ENCODE results near the gene ENTPD7. TPM values are rescaled to one million over a fixed set of nuclear protein-coding genes. Genes with fewer than 3 reads are reported as not detected.

Gene ENTPD7
- total RNA-seq, 2 donors from 2014 or later: 23.8 to 26.4 TPM

- Histone ChIP-seq H3K36me3 (ENCODE audit: control insufficient read depth, insufficient read depth, low read length) (peaks cover 73% of the 10 kb centered on the region), H3K27me3 (ENCODE audit: control insufficient read depth, insufficient read depth, low read length, poor library complexity, severe bottlenecking) (no peaks in the 10 kb centered on the region), H3K4me1 (ENCODE audit: control insufficient read depth, insufficient read depth, low read length) (no peaks in the 10 kb centered on the region), H3K4me3 (ENCODE audit: low read length) (no peak overlapping the region), H3K27ac (ENCODE audit: low read depth, low read length) (no peak overlapping the region), H3K9ac (ENCODE audit: extremely low read depth, low read length, poor library complexity, severe bottlenecking) (no peak overlapping the region), H3K9me3 (ENCODE audit: control insufficient read depth, low read length) (no peaks in the 10 kb centered on the region)
- Mint-ChIP-seq H3K27me3 (ENCODE audit: insufficient read depth) (no peaks in the 10 kb centered on the region), H3K4me3 (no peak overlapping the region), H3K27ac (no peak overlapping the region), H3K4me1 (no peaks in the 10 kb centered on the region), H3K36me3 (ENCODE audit: low read depth) (peaks cover 65% of the 10 kb centered on the region), H3K9me3 (no peaks in the 10 kb centered on the region)
- DNase-seq: no peak
- TF ChIP-seq, protein P1, sequence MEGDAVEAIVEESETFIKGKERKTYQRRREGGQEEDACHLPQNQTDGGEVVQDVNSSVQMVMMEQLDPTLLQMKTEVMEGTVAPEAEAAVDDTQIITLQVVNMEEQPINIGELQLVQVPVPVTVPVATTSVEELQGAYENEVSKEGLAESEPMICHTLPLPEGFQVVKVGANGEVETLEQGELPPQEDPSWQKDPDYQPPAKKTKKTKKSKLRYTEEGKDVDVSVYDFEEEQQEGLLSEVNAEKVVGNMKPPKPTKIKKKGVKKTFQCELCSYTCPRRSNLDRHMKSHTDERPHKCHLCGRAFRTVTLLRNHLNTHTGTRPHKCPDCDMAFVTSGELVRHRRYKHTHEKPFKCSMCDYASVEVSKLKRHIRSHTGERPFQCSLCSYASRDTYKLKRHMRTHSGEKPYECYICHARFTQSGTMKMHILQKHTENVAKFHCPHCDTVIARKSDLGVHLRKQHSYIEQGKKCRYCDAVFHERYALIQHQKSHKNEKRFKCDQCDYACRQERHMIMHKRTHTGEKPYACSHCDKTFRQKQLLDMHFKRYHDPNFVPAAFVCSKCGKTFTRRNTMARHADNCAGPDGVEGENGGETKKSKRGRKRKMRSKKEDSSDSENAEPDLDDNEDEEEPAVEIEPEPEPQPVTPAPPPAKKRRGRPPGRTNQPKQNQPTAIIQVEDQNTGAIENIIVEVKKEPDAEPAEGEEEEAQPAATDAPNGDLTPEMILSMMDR (conservative IDR thresholded peaks at IDR 0.05): no peak
- 96 to 100% methylated on average over 3 to 5 of the region's 5 CpGs for WGBS, 2 experiments (ENCODE audit: insufficient coverage in 1 of 2, insufficient read length in 1 of 2)
Measured at GRCh38 chr10:99714446-99714845, 55.1 kb downstream of the ENTPD7 start.

DNA sequence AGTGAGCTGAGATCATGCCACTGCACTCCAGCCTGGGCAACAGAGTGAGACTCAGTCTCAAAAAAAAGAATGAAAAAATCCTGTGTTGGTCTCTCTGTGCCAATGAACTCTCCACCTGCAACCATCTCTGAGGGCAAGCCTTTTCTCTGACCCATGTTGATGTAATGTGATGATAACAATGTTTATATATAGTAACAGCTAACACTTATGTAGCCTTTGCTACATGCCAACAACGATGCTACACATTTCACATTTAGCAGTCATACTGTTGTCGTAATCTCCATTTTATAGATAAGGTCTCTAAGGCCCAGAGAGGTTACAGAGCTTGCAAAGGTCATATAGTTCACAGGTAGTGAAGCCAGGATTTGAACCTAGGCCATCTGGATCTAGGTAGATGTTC, 61.1 kb downstream of the ENTPD7 start:
- Mint-ChIP-seq H3K4me1 (no peaks in the 10 kb centered on the region), H3K27ac (no peak overlapping the region), H3K36me3 (ENCODE audit: low read depth) (peaks cover 77% of the 10 kb centered on the region), H3K9me3 (no peaks in the 10 kb centered on the region), H3K4me3 (no peak overlapping the region), H3K27me3 (ENCODE audit: insufficient read depth) (no peaks in the 10 kb centered on the region)
- no peak for DNase-seq
- Histone ChIP-seq H3K36me3 (ENCODE audit: control insufficient read depth, insufficient read depth, low read length) (peaks cover 82% of the 10 kb centered on the region), H3K4me1 (ENCODE audit: control insufficient read depth, insufficient read depth, low read length) (no peaks in the 10 kb centered on the region), H3K9ac (ENCODE audit: extremely low read depth, low read length, poor library complexity, severe bottlenecking) (no peak overlapping the region), H3K27ac (ENCODE audit: low read depth, low read length) (no peak overlapping the region), H3K9me3 (ENCODE audit: control insufficient read depth, low read length) (no peaks in the 10 kb centered on the region), H3K27me3 (ENCODE audit: control insufficient read depth, insufficient read depth, low read length, poor library complexity, severe bottlenecking) (no peaks in the 10 kb centered on the region), H3K4me3 (ENCODE audit: low read length) (no peak overlapping the region)
- TF ChIP-seq, protein P1 (conservative IDR thresholded peaks at IDR 0.05): no peak
- 88 to 100% methylated on average over 2 of the region's 2 CpGs for WGBS, 2 experiments (ENCODE audit: insufficient coverage in 1 of 2, insufficient read length in 1 of 2)

DNA sequence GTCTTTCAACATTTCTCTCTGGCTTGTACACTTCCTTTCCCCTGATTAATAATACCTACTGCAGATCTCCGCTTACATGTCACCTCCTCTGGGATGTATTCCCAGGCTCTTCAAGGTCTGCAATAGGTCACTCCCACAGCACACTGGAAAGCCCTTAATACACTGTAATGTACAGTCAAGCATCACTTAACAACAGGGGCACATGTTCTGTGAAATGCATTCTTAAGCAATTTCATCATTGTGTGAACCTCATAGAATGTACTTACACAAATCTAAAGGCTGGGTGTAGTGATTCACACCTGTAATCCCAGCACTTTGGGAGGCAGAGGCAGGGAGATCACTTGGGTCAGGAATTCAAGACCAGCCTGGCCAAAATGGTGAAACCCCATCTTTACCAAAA, 70.7 kb downstream of the ENTPD7 start:
- H3K9me3 Mint-ChIP-seq: no peaks in the 10 kb centered on the region
- WGBS, 2 experiments (ENCODE audit: insufficient coverage in 1 of 2, insufficient read length in 1 of 2): 80 to 95% methylated on average over 1 of the region's 1 CpG
- peaks cover 8% of the 10 kb centered on the region for H3K4me1 Mint-ChIP-seq
- no peak overlapping the region for H3K9ac ChIP-seq (ENCODE audit: extremely low read depth, low read length, poor library complexity, severe bottlenecking)
- H3K27ac Mint-ChIP-seq: no peak overlapping the region
- TF ChIP-seq, protein P1 (conservative IDR thresholded peaks at IDR 0.05): no peak
- peaks cover 30% of the 10 kb centered on the region for H3K36me3 Mint-ChIP-seq (ENCODE audit: low read depth)
- H3K36me3 ChIP-seq (ENCODE audit: control insufficient read depth, insufficient read depth, low read length): peaks cover 41% of the 10 kb centered on the region
- no peak for DNase-seq
- H3K4me1 ChIP-seq (ENCODE audit: control insufficient read depth, insufficient read depth, low read length): no peaks in the 10 kb centered on the region
- no peaks in the 10 kb centered on the region for H3K9me3 ChIP-seq (ENCODE audit: control insufficient read depth, low read length)
- no peak overlapping the region for H3K27ac ChIP-seq (ENCODE audit: low read depth, low read length)
- H3K4me3 Mint-ChIP-seq: no peak overlapping the region
- no peaks in the 10 kb centered on the region for H3K27me3 Mint-ChIP-seq (ENCODE audit: insufficient read depth)
- no peak overlapping the region for H3K4me3 ChIP-seq (ENCODE audit: low read length)
- H3K27me3 ChIP-seq (ENCODE audit: control insufficient read depth, insufficient read depth, low read length, poor library complexity, severe bottlenecking): no peaks in the 10 kb centered on the region

Data from endodermal cell (in vitro differentiated cells).